GM04504 (cell line): ENCODE measurements around the gene KRT82.
"Not testable (repeated sequence)": the region's sequence is repeated elsewhere in the genome, so short reads cannot be mapped to it uniquely, and the experiment has no call there.

ENCODE experiments used
- DNase-seq: peaks from one replicate; pipeline ENCODE4 v3.0.0-alpha.2; 2012; ENCODE audit warnings: low read depth

The KRT82 gene

DNA sequence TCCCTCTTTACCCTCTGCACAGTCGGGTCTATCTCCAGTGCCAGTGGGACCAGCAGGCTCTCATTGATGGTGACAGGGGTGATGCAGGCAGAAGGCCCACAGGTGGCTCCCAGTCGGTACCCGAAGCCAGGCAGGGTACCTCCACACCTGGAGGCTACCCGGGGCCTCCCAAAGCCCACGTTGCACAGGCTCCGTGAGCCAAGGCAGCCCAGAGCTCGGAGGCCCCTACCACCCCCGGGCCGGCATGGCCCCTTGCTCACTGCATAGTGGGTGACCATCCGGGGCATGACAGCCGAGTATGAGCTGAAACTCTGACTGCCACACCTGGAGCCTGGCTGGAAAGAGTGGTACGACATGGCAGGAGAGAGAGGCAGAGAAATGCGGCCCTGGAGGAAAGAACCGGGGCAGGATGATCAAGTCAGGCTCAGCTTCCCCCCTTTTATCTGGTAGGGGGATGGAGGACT, at the start of gene KRT82:
Gene KRT82 (minus strand): TSS at position 414 of the 464 bp plus-strand sequence. CDS start 58 bp downstream, at position 356.
- DNase-seq, result no peak

DNA sequence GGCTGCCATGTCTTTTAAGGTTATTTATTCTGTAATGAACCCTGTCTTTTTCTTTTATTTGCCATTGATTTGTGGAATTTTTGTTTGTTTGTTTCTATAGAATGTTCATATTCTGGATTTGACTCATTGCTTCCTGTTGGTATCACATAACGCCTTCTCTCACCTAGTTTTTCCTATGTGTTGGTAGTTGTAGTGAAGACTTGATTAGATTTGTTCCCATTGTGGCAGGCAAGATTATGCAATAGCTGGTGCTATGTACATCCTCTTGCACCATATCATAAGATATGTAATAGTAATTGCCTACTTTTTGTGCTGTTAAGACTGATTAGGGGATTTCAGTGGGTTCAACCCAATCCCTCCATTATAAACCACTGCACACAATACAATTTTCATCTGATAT, 49.7 kb upstream of the KRT82 start:
- DNase-seq, result no peak

DNA sequence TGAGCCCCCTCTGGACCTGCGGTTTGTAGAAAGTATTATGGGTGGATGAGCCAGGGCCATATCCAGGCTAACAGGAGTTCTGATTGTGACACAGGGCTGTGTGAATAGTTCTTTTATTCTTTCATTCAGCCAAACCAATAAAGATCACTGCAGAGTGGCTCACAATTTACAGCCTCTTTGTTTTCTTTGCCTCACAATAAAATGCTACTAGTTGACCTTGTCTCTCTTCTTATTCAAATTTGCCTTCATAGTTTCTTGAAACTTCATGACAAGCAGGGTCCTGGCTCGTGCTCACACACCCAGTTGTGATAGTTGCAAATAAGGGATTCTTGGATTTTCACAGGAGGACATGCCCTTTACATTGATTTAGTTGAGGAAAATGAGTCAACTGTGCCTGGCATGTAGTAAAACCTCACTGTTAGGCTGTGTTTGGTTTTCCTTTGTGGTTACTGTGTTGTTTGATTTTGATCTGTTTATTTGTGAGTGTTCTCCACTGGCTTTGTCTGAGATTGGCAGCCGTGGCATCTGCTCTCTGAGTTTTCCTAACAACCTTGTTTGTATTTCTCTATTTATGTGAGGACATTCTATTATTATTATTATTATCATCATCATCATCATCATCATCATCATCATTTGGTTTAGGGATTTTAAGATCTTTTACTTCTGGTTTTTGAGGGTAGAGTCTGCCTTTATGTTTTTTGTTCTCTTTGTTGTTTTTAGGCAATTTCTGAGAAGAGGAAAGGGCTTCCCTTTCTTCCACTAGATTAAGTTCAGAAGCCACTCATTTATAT, 48.5 kb upstream of the KRT82 start:
- DNase-seq, result no peak

DNA sequence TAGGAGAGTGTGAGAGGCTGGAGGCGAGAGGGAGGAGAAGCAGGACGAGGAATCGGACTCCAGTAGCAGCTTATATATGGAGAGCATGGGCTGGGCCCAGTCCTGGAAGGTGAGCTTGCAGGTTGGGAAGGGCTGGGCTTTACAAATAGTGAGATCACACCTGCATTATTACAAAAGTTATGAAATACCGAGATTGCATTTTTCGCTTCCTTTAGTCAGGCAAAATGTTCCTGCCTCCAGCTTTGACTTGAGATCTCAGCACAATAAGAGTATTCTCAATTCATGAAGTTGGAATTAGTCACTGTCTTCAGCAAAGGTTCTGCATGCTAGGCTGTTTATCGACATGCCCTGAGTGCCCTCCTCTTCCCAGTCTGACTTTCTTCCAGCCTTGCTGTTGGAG, 46.0 kb upstream of the KRT82 start, which contains the start of gene KRT6B:
Gene KRT6B (minus strand): TSS at position 46 of the 400 bp plus-strand sequence. CDS start 68 bp downstream, outside the sequence.
- DNase-seq, result no peak

DNA sequence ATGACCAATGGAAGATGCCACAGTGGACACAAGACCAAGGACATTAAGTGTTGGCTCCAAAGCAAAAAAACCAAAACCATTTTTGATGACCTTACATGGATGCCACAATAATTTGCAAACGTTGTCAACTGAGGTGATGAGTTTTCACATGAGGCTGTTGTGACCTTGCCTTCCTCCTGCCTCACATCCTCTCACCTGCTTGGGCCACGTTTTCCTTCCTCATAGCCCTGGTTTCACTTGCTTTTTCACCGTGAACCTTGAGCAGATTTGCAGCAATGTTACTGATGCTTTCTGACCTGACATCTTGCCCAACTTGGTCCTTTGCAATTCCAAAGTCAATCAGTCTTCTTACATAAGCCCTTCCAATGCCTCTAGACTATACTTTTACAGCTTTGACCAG, 42.1 kb upstream of the KRT82 start:
- DNase-seq, result no peak

DNA sequence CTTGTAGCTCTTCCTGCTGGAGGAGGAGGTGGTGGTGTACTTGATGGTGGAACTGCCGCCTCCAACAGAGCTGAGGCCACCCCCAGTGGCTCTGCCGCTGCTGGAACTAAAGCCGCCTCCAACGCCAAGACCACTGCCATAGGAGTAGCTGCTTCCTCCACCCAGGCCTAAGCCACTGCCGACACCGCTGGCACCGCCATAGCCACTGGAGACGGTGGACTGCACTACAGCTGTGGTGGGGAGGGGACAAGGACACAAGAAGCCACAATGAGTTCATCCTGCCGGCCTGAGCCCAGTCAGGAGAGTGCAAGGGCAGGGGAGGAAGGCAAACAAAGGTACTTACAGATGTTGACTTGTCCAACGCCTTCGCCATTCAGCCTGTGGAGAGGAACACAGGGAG, 41.1 kb upstream of the KRT82 start:
- DNase-seq, result not testable (repeated sequence)

DNA sequence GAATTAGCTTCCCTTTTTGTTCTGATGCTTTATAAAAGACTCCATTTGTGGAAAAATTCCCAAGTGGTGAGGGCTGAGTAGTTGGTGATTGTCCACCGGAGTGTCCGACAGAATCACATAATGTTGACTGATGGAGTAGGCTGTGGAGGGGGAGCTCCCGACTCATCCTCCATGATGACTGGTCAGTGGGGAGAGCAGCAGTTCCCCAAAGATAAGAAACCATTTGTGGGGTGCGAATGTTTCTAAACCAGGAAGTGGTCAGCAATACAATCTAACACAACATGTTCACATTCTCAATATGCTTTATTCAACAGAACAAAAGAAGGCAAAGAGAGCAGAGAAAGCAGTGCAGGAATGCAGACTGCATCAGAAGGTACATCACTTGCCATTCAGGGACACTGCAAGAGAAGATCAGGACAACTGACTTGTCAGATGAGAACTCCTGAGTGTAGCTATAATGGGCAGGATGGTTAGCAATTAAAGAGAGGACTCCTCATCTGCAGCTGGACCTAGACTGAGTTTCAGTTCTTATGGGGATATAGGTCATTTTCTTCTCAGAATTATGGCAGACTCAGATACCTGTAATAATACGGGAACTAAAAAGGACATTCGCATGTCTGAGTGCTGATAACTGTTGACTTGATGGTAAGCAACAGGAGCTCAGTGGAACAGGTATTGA, 40.4 kb upstream of the KRT82 start:
- no peak for DNase-seq

DNA sequence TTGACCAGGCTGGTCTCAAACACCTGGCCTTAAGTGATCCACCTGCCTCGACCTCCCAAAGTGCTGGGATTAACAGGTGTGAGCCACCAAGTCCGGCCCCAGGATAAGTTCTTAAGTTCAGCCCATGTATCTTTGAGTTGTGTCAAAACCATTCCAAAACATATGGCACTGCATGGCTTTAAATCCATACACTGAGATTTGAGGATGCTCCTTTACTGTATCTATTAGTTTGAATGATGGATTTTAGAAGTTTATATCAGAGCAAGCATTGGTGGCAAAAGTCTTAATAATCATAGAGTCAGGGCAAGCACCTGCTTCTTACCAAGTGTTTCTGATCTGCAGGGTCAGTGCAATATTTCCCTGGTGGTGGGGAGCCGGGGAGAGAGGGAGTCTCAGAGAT, 39.7 kb upstream of the KRT82 start:
- DNase-seq, result no peak

DNA sequence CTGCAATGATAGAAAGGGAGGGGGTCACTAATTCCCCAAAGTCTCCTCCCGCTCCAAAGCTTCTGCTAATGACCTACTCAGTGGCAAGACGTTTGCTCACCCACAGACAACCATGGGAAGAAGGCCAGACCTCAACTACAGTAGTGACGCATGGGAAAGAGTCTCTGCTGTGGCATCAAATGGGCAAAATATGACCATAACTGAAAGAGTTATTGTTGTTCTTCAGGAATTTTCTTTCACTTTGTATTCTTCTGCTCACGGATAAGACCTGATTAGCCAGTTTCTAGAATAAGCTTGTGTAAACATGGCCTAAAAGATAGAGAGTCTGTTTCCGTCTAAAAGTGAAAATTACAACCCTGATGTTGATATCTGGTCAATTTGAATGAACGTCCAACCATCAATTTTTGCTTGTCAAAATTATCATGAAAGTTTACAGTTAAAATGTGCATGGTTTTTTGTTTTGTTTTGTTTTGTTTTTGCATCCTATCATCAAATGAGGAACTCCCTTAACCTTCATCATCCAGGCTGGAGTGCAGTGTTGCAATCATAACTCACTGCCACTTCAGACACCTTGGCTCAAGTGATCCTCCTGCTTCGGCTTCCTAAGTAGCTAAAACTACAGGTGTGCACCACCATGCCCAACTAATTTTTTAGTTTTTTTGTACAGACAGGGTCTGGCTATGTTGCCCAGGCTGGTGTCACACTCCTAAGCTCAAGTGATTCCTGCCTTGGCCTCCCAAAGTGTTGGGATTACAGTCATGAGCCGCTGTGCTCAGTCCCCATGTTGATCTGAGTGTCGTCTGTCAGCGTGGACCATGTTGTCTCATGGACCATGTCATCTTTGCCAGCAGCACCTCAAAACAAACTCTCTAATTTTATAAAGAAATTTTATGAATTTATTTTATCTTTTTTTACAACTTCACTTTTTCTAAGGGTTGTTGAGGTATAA, 38.8 kb upstream of the KRT82 start:
- DNase-seq, result no peak

DNA sequence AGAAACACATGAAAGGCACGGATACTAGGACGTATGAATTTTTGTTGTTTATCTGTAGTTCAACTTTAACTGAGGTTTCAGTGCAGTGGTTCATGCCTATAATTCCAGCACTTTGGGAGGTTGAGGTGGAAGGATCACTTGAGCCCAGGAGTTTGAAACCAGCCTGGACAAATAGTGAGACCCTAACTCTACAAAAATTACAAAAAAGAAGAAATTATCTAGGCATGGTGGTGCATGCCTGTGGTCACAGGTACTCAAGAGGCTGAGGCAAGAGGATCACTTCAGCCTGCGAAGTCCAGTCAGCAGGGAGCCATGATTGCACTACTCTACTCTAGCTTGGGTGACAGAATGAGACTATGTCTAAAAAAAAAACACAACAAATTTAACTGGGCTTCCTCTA, 37.8 kb upstream of the KRT82 start:
- DNase-seq, result no peak

DNA sequence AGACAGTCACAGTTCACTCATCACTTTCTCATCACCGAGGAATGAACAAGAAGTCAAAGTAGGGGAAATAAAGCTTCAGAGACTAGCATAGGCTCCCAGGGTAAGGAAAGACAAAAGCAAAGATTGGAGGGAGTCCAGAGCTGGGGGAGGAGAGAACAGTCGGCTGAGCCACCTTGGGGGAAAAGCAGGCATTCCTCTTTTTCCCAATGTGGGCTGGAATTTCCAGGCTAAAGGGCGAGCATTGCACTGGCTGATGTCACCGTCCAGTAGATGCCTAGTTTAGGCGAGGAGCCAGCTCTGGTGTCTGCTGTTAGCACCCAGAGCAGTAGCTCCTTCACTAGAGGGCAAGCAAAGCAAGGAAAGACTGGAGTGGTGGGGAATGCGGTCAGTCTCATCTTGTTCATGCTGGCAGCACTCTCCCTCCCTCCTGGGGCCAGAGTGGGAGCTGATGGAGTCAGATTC, 36.5 kb upstream of the KRT82 start:
- DNase-seq, result peak; percentile 50

DNA sequence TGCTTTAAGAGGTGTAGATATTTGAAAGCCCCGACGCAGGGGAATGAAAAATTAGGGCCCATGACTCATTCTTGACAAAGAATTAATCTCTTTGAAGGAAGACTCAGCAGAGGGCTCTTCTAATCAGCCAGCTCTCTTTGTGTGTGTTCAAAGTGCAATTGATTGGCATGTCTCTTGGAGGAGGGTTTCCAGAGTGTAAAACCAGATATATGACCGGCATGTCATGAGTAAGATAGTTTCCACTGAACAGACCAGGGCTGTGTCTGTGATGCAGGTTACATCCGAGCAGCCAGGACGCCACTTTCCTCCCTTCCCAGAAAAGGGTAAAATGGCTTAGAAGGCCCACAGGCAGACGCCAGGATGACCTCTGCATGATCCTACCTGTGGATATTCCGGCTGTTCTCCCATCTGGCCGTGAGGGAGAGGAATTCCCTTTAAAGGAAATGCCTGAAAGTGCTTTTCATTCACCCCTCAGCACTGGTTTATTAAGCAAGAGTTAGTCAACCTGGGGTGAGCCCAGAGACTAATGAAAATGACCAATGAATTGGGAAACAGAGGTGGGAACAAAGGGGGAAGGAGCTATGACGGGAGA, 35.3 kb upstream of the KRT82 start:
- DNase-seq, result no peak

DNA sequence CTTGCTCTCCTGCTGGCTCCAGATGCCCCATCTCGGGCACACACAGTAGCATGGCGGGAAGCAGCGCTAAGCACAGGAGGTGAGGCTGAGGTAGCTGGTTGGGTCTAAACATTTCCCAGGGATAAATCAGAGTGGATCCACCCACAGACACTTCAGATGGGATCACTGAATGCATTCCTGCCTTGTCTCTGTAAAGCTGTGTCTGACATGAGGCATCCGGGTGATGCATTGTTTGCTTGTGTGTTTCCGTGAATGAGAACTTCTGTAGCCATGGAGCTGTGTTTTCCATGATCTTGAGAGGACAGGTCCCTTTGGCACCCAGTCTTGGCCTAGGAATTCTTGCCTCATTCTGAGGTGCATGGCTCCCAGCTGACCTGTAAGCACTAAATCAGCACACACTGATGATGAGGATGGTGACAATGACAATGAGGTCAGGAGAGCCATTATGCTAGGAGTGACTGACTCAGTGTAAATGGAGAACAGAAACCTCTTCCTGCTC, 34.7 kb upstream of the KRT82 start:
- DNase-seq, result peak; percentile 32

DNA sequence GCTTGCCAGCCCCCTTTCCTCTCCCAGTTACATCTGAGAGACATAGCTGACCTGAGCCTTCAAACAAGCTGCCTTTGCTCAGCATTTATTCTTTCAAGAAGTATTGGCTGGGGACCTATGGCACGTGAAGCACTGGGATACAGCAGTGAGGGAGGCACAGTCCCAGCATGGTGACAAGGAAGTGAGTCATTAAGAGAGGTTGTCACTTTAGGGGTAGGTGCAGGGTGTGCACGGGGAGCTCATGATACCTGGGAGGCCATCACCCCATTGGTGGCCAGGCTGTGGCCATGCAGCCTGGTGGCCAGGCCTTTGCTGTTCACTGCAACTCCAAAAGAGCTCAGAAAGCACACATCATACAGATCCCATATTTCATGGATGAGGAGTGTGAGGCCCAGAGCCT, 33.7 kb upstream of the KRT82 start:
- DNase-seq, result no peak

DNA sequence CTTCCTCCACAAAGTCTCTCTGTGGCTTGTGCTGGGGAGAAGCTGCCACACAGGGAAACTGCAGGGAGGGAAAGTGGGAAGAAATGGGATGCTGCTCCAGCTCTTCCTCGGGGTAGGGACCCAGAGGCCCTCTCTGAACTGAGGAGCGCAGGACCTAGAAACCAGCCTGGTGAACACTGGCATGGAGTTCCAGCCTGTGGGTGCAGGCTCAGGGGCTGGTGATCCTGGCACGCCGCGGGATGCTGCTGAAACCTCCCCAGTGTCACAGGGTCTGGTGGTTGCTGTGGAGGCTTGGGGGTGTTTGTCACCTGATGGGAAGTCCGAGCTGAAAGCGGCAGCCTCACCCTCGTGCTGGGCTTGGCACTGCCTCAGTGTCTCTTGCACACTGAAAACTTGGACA, 33.3 kb upstream of the KRT82 start:
- DNase-seq, result no peak

DNA sequence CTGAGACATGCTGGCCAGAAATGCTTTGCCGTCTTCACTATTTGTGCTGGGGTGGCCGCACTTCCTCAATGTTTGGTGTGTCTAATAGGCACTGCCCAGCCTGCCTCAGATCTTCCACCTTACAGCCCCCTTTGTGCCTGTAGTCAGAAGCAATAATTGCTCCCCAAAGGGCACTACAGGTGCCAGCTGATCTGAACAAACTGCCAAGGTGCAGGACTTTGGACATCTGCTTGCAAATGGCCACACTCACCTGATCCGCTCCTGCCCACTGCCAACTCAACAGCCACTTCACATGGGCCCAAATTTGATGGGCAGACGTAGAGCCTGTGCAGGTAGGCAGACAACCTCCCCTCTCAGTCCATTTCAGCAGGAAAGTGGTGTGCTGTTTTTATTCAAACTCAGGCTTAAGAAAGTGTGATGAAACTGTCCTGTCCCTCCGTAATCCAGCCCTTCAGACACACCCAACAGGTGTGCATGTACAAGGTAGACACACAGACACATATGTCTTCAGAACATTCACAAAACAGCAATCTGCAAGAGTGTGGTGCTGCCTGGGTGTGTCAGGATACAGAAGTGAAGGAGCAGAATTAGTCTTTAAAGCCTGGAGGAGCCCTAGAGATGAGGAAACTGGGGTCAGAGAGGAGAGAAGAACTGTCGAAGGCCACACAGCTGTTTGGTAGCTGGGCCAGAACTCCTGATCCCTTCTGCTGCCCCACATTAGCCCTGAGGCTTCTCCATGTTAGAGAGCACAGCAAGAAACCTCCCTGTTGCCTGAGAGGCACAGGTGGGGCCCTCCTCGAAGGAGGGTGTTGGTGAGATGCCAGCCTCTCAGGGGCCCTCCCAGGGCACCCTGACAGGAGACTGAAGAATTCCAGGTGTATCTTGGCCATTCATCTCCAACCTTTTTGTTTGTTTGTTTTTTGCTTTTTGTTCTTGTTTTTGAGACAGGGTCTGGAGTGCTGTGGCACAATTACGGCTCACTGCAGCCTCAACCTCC, 32.5 kb upstream of the KRT82 start:
- DNase-seq, result no peak

DNA sequence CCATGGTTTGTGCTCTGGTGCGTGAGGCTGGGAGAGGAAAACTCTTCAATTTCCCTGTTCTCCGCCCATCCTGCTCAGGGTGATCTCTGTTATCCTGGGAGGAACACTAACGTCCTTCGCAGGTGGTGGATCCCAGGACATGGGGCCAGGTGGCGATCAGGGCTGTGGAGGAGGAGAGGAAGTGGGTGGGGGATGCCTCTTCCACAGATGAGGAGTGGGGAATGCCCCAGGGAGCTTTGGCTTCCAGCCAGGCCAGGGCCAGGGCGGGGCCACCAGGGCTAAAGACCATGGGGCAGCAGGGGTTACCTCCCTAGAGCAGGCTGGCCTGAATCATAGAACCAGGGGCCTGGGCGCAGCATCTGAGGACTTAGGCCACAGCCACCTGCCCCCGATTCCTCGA, 31.4 kb upstream of the KRT82 start:
- no peak for DNase-seq

DNA sequence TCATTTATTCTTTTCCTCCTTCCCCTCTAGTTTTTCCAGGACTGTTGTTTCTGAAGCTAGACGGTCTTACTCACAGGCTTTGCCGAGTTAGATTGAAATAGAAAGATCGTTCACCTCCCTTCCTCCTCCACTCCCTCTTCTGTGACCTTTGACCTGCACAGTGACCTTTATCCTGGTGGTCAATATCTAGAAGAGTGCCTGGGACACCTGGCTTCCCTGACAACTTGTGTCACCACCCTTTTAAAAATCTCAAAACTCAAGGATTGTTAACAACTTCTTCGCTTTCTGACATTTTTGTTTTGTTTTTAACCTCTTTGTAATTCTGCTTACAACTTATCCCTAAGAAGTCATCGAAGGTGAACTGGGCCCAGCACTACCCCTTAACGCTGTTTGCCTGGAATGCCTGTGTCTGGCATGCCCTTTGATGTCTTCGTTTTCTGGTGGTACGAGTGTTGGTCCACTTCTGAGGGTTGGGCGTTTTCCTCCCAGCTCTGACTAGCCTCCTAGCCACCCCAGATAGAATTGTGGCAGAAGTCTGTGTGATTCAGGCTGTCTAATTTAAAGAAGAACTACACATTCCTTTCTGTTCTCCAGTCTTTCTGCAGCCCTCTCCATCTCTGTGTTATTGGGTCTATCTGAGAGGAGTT, 30.8 kb upstream of the KRT82 start:
- DNase-seq, result no peak

DNA sequence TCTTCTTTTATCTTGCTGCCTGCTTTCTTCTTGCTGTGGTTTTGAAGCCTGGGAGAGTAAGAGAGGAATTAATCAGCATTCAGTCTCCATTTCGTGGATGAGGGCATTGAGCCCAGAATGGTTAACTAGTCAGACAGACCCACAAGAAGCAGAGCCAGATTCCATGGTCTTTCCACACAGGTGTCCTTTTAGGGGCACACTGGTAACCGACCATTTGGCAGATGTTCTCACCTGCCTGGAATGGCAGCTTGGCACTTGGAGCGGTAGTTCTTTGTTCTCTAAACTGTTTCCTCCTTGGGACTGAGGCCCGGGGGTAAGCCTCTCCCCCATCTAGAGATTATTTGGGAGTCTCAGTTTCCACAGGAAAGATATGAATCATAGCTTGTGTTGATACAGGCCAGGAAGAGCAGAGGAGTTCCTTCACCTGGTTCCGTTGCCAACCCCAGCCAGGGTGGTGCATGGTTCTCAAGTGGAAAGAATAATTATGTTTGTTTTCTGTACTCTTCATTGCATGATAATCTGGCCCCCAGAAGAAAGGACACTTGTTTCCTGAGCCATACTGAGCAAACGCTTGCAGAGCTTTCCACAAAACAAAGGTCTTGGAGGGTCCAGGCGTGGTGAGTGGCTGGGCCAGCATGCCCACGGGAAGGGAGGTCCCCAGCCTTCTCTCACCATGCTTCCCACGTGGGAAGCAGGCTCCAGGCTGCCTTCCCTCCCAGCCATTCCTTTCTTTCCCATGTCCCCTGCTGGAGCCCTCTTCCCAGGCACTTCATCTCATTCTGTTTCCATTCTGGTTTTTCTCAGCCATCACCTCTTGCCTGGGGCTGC, 30.1 kb upstream of the KRT82 start:
- DNase-seq, result no peak
